NOMO-1 (cell line): ENCODE results near the gene TAAR6.
A peak's percentile ranks its signal among the peaks of the same experiment; 100 is the strongest.
"Not testable (repeated sequence)": the region's sequence is repeated elsewhere in the genome, so short reads cannot be mapped to it uniquely, and the experiment has no call there.

Source experiments
- DNase-seq, 2 experiments: peaks; one replicate each; lab custom pipeline; 2025; ENCODE audit not compliant: unreplicated experiment in 2 of 2; lab: John Stamatoyannopoulos, UW

The TAAR6 gene

DNA sequence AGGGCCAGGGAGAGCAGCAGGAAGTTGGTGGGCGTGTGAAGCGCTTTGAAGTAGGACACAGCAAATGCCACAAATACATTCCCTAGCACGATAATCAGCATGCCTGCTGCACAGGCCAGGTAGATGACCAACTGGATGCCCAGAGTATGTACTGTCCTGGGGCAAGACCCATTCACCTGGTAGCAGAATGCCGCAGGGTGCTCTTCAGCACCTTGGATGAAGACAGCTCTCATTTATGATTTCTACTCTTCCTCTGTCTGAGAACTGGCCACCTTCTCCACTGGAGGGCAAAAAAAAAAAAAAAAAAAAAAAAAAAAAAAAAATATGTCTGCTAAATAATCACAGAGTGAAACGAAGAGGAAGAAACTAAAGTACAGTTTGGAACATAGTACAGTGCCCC is 19.3 kb downstream of the TAAR6 start, which contains the start of gene TAAR5:
Gene TAAR5, minus strand, starts transcription at position 288 of the 400 bp plus-strand sequence. Its CDS starts 55 bp downstream, at position 233.
- DNase-seq, result no peak

DNA sequence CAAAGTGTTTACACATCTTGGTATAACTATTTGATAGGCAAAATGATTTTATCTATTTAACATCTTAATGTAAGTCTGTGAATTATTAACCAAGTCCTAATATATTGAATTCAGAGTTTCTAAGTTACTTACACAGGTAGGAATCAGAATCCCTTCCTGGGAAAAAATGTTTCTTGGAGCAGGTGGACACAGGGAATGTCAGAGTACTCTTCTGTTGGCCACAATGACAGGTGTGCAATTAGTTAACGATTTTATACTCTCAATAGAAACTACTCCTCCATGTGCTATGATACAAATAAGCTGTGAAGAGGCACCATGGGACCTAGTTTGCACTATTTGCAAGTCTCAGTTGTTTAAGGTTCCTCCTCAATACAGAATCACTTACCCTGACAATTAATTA is 20.2 kb downstream of the TAAR6 start:
- DNase-seq, result no peak

GRCh38 chr6:132592855-132593254 is 22.7 kb downstream of the TAAR6 start:
- DNase-seq, result peak in 1 of 2 experiments; percentile 36

DNA sequence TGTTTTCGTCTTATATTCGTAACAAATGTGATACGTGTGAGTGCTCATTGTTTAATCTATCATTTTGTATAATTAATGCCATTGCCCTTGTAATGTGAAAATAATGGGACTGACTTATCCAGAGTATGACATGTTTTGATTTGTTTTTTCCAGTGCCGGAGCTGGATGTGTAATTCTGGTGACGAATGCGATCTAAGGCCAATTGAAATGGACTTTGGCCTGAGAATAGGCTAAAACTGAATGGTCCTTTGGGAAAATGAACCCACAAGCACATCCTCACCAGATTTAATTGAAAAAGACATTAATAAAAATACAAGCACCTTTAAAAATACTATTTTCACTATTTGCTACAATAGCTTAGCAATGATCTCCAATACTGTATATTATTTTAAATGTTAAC is 26.1 kb downstream of the TAAR6 start:
- no peak for DNase-seq

DNA sequence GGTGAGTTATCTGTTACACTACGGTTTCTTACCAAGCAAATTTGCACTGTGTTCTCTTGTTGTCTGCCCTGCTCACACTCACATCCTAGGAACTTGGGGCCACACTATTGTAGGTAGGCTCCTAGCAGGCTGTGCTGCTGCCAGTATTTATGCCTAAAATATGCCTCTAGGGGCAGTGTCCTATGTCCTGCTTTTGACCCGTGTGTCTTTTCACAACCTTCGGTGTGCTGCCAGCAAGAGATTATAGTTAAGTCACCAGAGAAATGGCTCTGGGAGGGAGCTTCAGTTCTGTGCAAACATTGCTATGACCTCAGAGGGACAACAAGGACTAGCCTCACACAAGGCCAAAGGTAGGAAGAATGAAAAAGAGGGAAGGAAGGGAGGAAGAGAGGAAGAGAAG is 28.4 kb downstream of the TAAR6 start:
- no peak for DNase-seq

DNA sequence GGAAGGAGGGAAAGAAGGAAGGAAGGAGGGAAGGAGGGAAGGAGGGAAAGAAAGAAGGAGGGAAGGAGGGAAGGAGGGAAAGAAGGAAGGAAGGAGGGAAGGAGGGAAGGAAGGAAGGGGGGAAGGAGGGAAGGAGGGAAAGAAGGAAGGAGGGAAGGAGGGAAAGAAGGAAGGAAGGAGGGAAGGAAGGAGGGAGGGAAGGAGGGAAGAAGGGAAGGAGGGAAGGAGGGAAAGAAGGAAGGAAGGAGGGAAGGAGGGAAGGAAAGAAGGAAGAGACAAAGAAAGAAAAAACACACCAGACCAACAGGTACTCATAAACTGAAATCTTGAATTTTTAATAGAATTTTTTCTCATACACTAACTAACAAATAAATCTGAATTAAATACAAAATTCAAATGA is 30.8 kb downstream of the TAAR6 start:
- not testable (repeated sequence) for DNase-seq

GRCh38 chr6:132604635-132605152 is 34.6 kb downstream of the TAAR6 start:
- no peak for DNase-seq

DNA sequence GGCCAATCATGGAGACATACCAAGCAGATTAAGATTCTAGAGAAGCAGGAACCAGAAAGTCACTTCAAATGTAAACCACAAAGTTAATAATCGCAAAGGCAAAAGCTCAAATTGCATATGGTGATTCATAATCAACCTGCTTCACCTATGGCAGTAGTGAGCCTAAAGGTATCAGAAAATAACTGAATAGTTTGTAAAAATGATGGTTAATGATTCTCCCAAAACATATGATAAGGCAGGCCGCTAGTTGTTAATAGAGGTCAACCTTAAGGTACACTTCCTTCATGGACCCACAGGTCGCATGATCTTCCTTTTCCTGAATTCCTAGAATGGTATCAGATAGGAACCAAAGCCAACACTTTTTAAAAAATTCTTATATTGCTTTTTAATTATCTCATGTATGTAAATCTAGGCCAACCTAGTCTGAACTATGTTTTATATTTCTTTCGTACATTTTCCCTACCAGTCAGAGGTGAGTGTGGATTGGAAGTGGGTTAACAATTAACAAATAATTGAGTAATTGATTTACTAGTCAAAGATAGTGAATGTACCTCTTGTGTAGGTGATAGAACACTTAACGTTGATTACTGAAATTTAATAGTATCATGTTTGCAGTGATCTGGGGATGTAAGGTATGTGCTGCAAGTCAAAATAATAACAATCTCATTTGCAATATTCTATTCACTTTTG is 37.6 kb downstream of the TAAR6 start:
- no peak for DNase-seq

- no peak for DNase-seq
Measured at GRCh38 chr6:132611616-132612015, 41.5 kb downstream of the TAAR6 start.

DNA sequence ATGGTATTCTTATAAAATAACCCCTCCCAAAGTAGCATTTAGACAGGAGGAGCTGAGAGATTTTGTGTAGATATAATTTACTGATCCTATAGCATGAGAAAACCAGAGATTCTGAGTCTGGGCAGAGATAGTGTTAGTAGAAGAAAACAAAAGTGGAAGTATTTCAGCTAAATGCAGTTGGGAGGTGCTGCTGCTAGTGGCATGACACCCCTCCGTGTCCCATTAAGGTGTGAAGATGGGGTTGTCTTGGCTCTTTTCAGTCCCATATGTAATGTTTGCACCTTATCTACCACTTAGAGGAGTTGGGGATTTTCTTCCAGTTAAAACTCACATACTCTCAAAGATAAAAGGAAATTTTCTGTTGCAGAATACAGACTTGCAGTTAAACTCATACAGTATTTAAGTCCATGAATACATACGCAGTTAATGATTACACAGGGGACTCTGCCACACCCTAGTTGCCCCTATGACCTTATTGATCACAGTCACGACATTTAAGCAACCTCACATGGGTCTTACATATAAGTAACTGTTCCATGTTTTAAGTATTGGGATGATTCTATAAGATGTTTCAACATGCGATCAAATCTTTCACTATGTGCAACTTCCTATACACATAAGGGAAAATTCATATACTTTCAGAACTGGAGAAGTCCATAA is 42.5 kb downstream of the TAAR6 start:
- DNase-seq, result no peak

GRCh38 chr6:132614554-132614953 is 44.4 kb downstream of the TAAR6 start:
- DNase-seq, result no peak

- DNase-seq, result no peak
Measured at GRCh38 chr6:132616677-132617076, 46.6 kb downstream of the TAAR6 start.
